KMS-11 (cell line): ENCODE results near the gene SYCP2.

ENCODE experiments used
- H2AFZ ChIP-seq: fragments of 200-600 bp; sonication (generic); 2 replicates; pipeline ENCODE4 v1.6.1; 2016; ENCODE audit warnings: antibody characterized with exemption, mixed run types, low read depth
- H3K27ac ChIP-seq: fragments of 200-600 bp; sonication (generic); 2 replicates; pipeline ENCODE4 v1.6.1; 2016; ENCODE audit warnings: mild to moderate bottlenecking, mixed run types
- H3K27me3 ChIP-seq: fragments of 200-600 bp; sonication (generic); 2 replicates; pipeline ENCODE4 v1.6.1; 2017; ENCODE audit warnings: mild to moderate bottlenecking, low read depth, mixed run types, moderate library complexity; ENCODE audit not compliant: insufficient read depth
- H3K36me3 ChIP-seq: fragments of 200-600 bp; sonication (generic); 2 replicates; pipeline ENCODE4 v1.6.1; 2017; ENCODE audit warnings: mild to moderate bottlenecking, mixed run types; ENCODE audit not compliant: insufficient read depth
- H3K4me1 ChIP-seq: fragments of 200-600 bp; sonication (generic); 2 replicates; pipeline ENCODE4 v1.6.1; 2016; ENCODE audit warnings: mild to moderate bottlenecking, low read depth, mixed run types; ENCODE audit not compliant: poor library complexity, severe bottlenecking
- H3K4me2 ChIP-seq: fragments of 200-600 bp; sonication (generic); 2 replicates; pipeline ENCODE4 v1.7.0; 2016; ENCODE audit warnings: mild to moderate bottlenecking, mixed run types
- H3K4me3 ChIP-seq: fragments of 200-600 bp; sonication (generic); IDR thresholded peaks from 2 replicates; pipeline ENCODE4 v1.6.1; 2017; ENCODE audit warnings: low read depth, low read length, mixed read lengths; ENCODE audit not compliant: insufficient read depth
- H3K79me2 ChIP-seq: fragments of 200-600 bp; sonication (generic); 2 replicates; pipeline ENCODE4 v1.6.1; 2016; ENCODE audit warnings: low read depth, mixed run types; ENCODE audit not compliant: insufficient read depth
- H3K9ac ChIP-seq: fragments of 200-600 bp; sonication (generic); 2 replicates; pipeline ENCODE4 v1.6.1; 2016; ENCODE audit warnings: mild to moderate bottlenecking, mixed run types
- H4K20me1 ChIP-seq: fragments of 200-600 bp; sonication (generic); 2 replicates; pipeline ENCODE4 v1.6.1; 2016; ENCODE audit warnings: mild to moderate bottlenecking, mixed run types; ENCODE audit not compliant: insufficient read depth
- TF ChIP-seq, protein P1 (sequence below): fragments of 200-600 bp; sonication (generic); conservative IDR thresholded peaks from 2 replicates; pipeline ENCODE4 v1.6.1; 2017; ENCODE audit warnings: low read depth, mild to moderate bottlenecking, antibody characterized with exemption, low read length, moderate library complexity, mixed read lengths

Gene SYCP2

DNA sequence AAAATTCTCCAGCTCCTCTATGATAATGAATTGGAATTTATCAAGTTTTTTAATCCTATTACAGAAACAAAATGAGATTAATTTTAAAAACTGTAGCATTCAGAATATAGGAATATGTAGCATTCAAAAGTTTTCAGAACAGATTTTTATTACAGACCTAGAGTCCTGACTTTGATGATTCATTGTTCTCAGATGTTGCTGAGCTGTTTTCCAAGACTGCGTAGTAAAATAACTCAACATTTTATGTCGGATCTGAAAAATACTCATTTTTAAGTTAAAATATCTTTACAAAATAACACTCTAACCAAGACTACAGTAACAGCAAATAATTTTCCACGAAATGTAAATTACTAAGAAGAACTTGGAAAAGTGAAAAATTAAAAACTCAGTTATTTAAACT is 67.1 kb downstream of the SYCP2 start:
- Histone ChIP-seq H3K9ac (no peak overlapping the region), H3K79me2 (no peaks in the 10 kb centered on the region), H3K27me3 (no peaks in the 10 kb centered on the region), H4K20me1 (no peaks in the 10 kb centered on the region), H3K27ac (no peak overlapping the region), H3K4me1 (no peaks in the 10 kb centered on the region), H2AFZ (no peak overlapping the region), H3K4me2 (no peak overlapping the region), H3K36me3 (no peaks in the 10 kb centered on the region), H3K4me3 (no peak overlapping the region)
- TF ChIP-seq, protein P1, sequence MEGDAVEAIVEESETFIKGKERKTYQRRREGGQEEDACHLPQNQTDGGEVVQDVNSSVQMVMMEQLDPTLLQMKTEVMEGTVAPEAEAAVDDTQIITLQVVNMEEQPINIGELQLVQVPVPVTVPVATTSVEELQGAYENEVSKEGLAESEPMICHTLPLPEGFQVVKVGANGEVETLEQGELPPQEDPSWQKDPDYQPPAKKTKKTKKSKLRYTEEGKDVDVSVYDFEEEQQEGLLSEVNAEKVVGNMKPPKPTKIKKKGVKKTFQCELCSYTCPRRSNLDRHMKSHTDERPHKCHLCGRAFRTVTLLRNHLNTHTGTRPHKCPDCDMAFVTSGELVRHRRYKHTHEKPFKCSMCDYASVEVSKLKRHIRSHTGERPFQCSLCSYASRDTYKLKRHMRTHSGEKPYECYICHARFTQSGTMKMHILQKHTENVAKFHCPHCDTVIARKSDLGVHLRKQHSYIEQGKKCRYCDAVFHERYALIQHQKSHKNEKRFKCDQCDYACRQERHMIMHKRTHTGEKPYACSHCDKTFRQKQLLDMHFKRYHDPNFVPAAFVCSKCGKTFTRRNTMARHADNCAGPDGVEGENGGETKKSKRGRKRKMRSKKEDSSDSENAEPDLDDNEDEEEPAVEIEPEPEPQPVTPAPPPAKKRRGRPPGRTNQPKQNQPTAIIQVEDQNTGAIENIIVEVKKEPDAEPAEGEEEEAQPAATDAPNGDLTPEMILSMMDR = no peak

DNA sequence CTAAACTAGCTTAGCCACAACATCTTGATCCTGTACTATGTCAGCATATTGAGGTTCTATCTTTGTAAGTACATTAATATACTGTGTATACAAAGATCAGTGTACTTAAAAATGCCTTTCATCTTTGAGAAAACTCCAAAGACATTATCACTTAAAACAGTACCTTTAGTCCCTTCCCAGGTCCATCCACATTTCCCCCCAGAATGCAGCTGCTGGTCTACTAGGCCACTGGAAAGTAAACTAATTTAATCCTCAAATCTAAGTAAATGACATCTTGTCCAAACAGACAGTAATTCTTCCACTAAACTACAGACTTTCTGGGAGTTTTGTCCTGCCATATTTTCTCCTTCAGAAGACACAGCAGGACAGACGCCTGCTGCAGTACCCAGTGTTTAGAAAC is 68.7 kb downstream of the SYCP2 start:
- no peak overlapping the region for H3K27ac ChIP-seq

DNA sequence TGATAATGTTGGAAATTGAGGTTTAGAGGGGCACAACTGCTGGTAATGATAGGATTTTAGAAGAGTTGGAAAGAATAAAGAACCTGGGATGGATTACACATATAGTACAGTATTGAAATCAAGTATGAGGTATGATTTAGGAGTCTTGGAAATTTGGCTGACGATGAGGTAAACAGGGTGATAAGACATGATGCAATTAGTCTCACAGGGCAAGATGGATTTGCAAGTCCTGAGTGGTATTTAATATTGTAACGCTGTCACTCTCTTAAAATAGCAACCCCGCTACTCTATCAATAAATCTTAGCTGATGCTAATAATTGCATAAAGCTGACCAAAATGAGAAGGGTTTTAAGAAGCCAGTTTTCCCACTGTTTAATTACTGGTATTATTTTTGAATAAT is 70.4 kb downstream of the SYCP2 start:
- no peak overlapping the region for H3K9ac ChIP-seq
- H2AFZ ChIP-seq = no peak overlapping the region
- H4K20me1 ChIP-seq = no peaks in the 10 kb centered on the region
- no peaks in the 10 kb centered on the region for H3K27me3 ChIP-seq
- no peak overlapping the region for H3K4me3 ChIP-seq
- no peak overlapping the region for H3K4me2 ChIP-seq
- no peaks in the 10 kb centered on the region for H3K4me1 ChIP-seq
- H3K27ac ChIP-seq = no peak overlapping the region
- no peaks in the 10 kb centered on the region for H3K36me3 ChIP-seq
- no peaks in the 10 kb centered on the region for H3K79me2 ChIP-seq
- TF ChIP-seq, protein P1 = no peak

More for the DNA sequence above, 68.7 kb downstream of the SYCP2 start:
- Histone ChIP-seq H3K27me3 (no peaks in the 10 kb centered on the region), H3K4me2 (no peak overlapping the region), H4K20me1 (no peaks in the 10 kb centered on the region), H3K79me2 (no peaks in the 10 kb centered on the region), H3K4me1 (no peaks in the 10 kb centered on the region), H2AFZ (no peak overlapping the region), H3K36me3 (no peaks in the 10 kb centered on the region), H3K9ac (no peak overlapping the region), H3K4me3 (no peak overlapping the region)
- TF ChIP-seq, protein P1 = no peak

DNA sequence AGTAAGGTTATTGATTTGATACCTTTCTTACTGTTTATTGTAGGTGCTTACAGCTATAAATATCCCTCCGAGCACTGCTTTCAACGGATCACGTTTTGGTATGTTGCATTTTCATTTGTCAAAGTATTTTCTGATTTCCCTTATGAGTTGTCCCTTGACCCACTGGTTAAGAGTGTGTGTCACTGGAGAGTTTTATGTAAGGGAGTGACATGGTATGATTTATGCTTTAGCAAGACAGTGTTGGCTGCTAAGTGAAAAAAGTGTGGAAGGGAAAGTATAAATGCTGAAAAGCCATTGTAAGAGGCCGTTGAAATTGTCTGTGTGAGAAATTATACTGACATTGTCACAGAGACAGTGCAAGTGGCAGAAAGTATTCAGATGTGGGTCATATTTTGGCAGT is 72.0 kb downstream of the SYCP2 start:
- H3K27ac ChIP-seq = no peak overlapping the region
- no peaks in the 10 kb centered on the region for H3K36me3 ChIP-seq
- no peak overlapping the region for H2AFZ ChIP-seq
- no peaks in the 10 kb centered on the region for H3K4me1 ChIP-seq
- no peaks in the 10 kb centered on the region for H4K20me1 ChIP-seq
- no peak overlapping the region for H3K4me2 ChIP-seq
- no peak overlapping the region for H3K4me3 ChIP-seq
- no peaks in the 10 kb centered on the region for H3K27me3 ChIP-seq
- H3K79me2 ChIP-seq = no peaks in the 10 kb centered on the region
- no peak overlapping the region for H3K9ac ChIP-seq
- TF ChIP-seq, protein P1 = no peak
